ENCODE data around the gene ETV7.
A peak's percentile ranks its signal among the peaks of the same experiment; 100 is the strongest.

Gene ETV7

GRCh38 chr6:36387440-36388303, at the start of gene ETV7:
Gene ETV7 (minus strand): TSS chr6:36387669. CDS start chr6:36387541, 128 bp downstream.
- Mint-ChIP-seq H3K27ac (peak within 1 kb of the TSS; percentile 23), H3K9me3 (no peaks in the 10 kb centered on the region), H3K27me3 (ENCODE audit: low read depth) (peaks cover 59% of the 10 kb centered on the region), H3K4me1 (ENCODE audit: low read depth) (peaks cover 26% of the 10 kb centered on the region), H3K4me3 (peak within 1 kb of the TSS; percentile 84), H3K36me3 (ENCODE audit: low read depth) (peaks cover 2% of the 10 kb centered on the region)
- DNase-seq (ENCODE audit: low spot score) = peak; percentile 40

- Mint-ChIP-seq H3K9me3 (no peaks in the 10 kb centered on the region), H3K27me3 (ENCODE audit: low read depth) (peaks cover 2% of the 10 kb centered on the region), H3K4me3 (no peak overlapping the region), H3K36me3 (ENCODE audit: low read depth) (no peaks in the 10 kb centered on the region), H3K4me1 (ENCODE audit: low read depth) (peaks cover 4% of the 10 kb centered on the region), H3K27ac (no peak overlapping the region)
- DNase-seq (ENCODE audit: low spot score) = no peak
These were observed 49.0 kb upstream of the ETV7 start for GRCh38 chr6:36436466-36436865.

- H3K4me1 Mint-ChIP-seq (ENCODE audit: low read depth) = no peaks in the 10 kb centered on the region
- peaks cover 2% of the 10 kb centered on the region for H3K27me3 Mint-ChIP-seq (ENCODE audit: low read depth)
- no peak overlapping the region for H3K4me3 Mint-ChIP-seq
- H3K9me3 Mint-ChIP-seq = no peaks in the 10 kb centered on the region
- no peak overlapping the region for H3K27ac Mint-ChIP-seq
- no peaks in the 10 kb centered on the region for H3K36me3 Mint-ChIP-seq (ENCODE audit: low read depth)
- no peak for DNase-seq (ENCODE audit: low spot score)
These were observed 44.7 kb upstream of the ETV7 start for GRCh38 chr6:36432151-36432671.

- no peak for DNase-seq (ENCODE audit: low spot score)
- Mint-ChIP-seq H3K4me1 (ENCODE audit: low read depth) (no peaks in the 10 kb centered on the region), H3K27me3 (ENCODE audit: low read depth) (peaks cover 6% of the 10 kb centered on the region), H3K36me3 (ENCODE audit: low read depth) (no peaks in the 10 kb centered on the region), H3K4me3 (no peak overlapping the region), H3K27ac (no peak overlapping the region), H3K9me3 (no peaks in the 10 kb centered on the region)
These were observed 43.7 kb upstream of the ETV7 start for GRCh38 chr6:36431197-36431596.

- no peak for DNase-seq (ENCODE audit: low spot score)
- H3K4me3 Mint-ChIP-seq = no peak overlapping the region
- H3K9me3 Mint-ChIP-seq = no peaks in the 10 kb centered on the region
- H3K4me1 Mint-ChIP-seq (ENCODE audit: low read depth) = no peaks in the 10 kb centered on the region
- H3K36me3 Mint-ChIP-seq (ENCODE audit: low read depth) = no peaks in the 10 kb centered on the region
- no peak overlapping the region for H3K27ac Mint-ChIP-seq
- H3K27me3 Mint-ChIP-seq (ENCODE audit: low read depth) = peaks cover 5% of the 10 kb centered on the region
These were observed 42.9 kb upstream of the ETV7 start for GRCh38 chr6:36430351-36430750.

- peaks cover under 1% of the 10 kb centered on the region for H3K4me1 Mint-ChIP-seq (ENCODE audit: low read depth)
- no peak overlapping the region for H3K27ac Mint-ChIP-seq
- H3K4me3 Mint-ChIP-seq = no peak overlapping the region
- H3K9me3 Mint-ChIP-seq = no peaks in the 10 kb centered on the region
- no peaks in the 10 kb centered on the region for H3K36me3 Mint-ChIP-seq (ENCODE audit: low read depth)
- DNase-seq (ENCODE audit: low spot score) = no peak
- peaks cover 5% of the 10 kb centered on the region for H3K27me3 Mint-ChIP-seq (ENCODE audit: low read depth)
These were observed 41.4 kb upstream of the ETV7 start for GRCh38 chr6:36428911-36429310.

- H3K27ac Mint-ChIP-seq = no peak overlapping the region
- no peak overlapping the region for H3K4me3 Mint-ChIP-seq
- H3K9me3 Mint-ChIP-seq = no peaks in the 10 kb centered on the region
- no peak for DNase-seq (ENCODE audit: low spot score)
- H3K27me3 Mint-ChIP-seq (ENCODE audit: low read depth) = peaks cover 7% of the 10 kb centered on the region
- no peaks in the 10 kb centered on the region for H3K36me3 Mint-ChIP-seq (ENCODE audit: low read depth)
- peaks cover 13% of the 10 kb centered on the region for H3K4me1 Mint-ChIP-seq (ENCODE audit: low read depth)
These were observed 39.2 kb upstream of the ETV7 start for GRCh38 chr6:36426622-36427021.

- peak overlapping the region; percentile 83 for H3K27ac Mint-ChIP-seq
- peaks cover 13% of the 10 kb centered on the region for H3K4me1 Mint-ChIP-seq (ENCODE audit: low read depth)
- no peaks in the 10 kb centered on the region for H3K9me3 Mint-ChIP-seq
- H3K4me3 Mint-ChIP-seq = peak overlapping the region; percentile 83
- no peaks in the 10 kb centered on the region for H3K36me3 Mint-ChIP-seq (ENCODE audit: low read depth)
- DNase-seq (ENCODE audit: low spot score) = peak; percentile 98
- peaks cover 10% of the 10 kb centered on the region for H3K27me3 Mint-ChIP-seq (ENCODE audit: low read depth)
These were observed 35.8 kb upstream of the ETV7 start for GRCh38 chr6:36423101-36423824.

GRCh38 chr6:36422714-36423100, 35.2 kb upstream of the ETV7 start:
- H3K27me3 Mint-ChIP-seq (ENCODE audit: low read depth) = peaks cover 10% of the 10 kb centered on the region
- no peaks in the 10 kb centered on the region for H3K9me3 Mint-ChIP-seq
- H3K4me1 Mint-ChIP-seq (ENCODE audit: low read depth) = peaks cover 13% of the 10 kb centered on the region
- peak overlapping the region; percentile 83 for H3K27ac Mint-ChIP-seq
- no peak for DNase-seq (ENCODE audit: low spot score)
- H3K4me3 Mint-ChIP-seq = peak overlapping the region; percentile 83
- no peaks in the 10 kb centered on the region for H3K36me3 Mint-ChIP-seq (ENCODE audit: low read depth)

GRCh38 chr6:36419310-36419709, 31.8 kb upstream of the ETV7 start:
- Mint-ChIP-seq H3K9me3 (no peaks in the 10 kb centered on the region), H3K4me1 (ENCODE audit: low read depth) (peaks cover 13% of the 10 kb centered on the region), H3K36me3 (ENCODE audit: low read depth) (no peaks in the 10 kb centered on the region), H3K4me3 (no peak overlapping the region), H3K27me3 (ENCODE audit: low read depth) (peaks cover 9% of the 10 kb centered on the region), H3K27ac (no peak overlapping the region)
- DNase-seq (ENCODE audit: low spot score) = no peak

GRCh38 chr6:36418558-36418957, 31.1 kb upstream of the ETV7 start:
- H3K36me3 Mint-ChIP-seq (ENCODE audit: low read depth) = no peaks in the 10 kb centered on the region
- H3K27me3 Mint-ChIP-seq (ENCODE audit: low read depth) = peaks cover 9% of the 10 kb centered on the region
- no peak for DNase-seq (ENCODE audit: low spot score)
- no peak overlapping the region for H3K27ac Mint-ChIP-seq
- no peaks in the 10 kb centered on the region for H3K9me3 Mint-ChIP-seq
- H3K4me1 Mint-ChIP-seq (ENCODE audit: low read depth) = peaks cover 10% of the 10 kb centered on the region
- H3K4me3 Mint-ChIP-seq = no peak overlapping the region

GRCh38 chr6:36414481-36414880, 27.0 kb upstream of the ETV7 start:
- peaks cover 6% of the 10 kb centered on the region for H3K9me3 Mint-ChIP-seq
- H3K27me3 Mint-ChIP-seq (ENCODE audit: low read depth) = peaks cover 9% of the 10 kb centered on the region
- H3K27ac Mint-ChIP-seq = no peak overlapping the region
- no peaks in the 10 kb centered on the region for H3K4me1 Mint-ChIP-seq (ENCODE audit: low read depth)
- H3K4me3 Mint-ChIP-seq = no peak overlapping the region
- H3K36me3 Mint-ChIP-seq (ENCODE audit: low read depth) = no peaks in the 10 kb centered on the region
- DNase-seq (ENCODE audit: low spot score) = no peak

GRCh38 chr6:36413489-36414480, 26.3 kb upstream of the ETV7 start:
- no peaks in the 10 kb centered on the region for H3K36me3 Mint-ChIP-seq (ENCODE audit: low read depth)
- peaks cover 16% of the 10 kb centered on the region for H3K27me3 Mint-ChIP-seq (ENCODE audit: low read depth)
- DNase-seq (ENCODE audit: low spot score) = no peak
- peaks cover 6% of the 10 kb centered on the region for H3K9me3 Mint-ChIP-seq
- H3K27ac Mint-ChIP-seq = no peak overlapping the region
- H3K4me1 Mint-ChIP-seq (ENCODE audit: low read depth) = no peaks in the 10 kb centered on the region
- H3K4me3 Mint-ChIP-seq = no peak overlapping the region

All from T-helper 2 cell treated with Interferon-gamma antibody and Interleukin-4, amounts not matched to agents 5 μg/mL and 100 μg/mL, for 36 hours (primary cell).